Aorta (tissue), 5 donors: ENCODE data around the gene ZNF432. TPM values are rescaled to one million over a fixed set of nuclear protein-coding genes. Genes with fewer than 3 reads are reported as not detected.
"Not testable (repeated sequence)": the region's sequence is repeated elsewhere in the genome, so short reads cannot be mapped to it uniquely, and the experiment has no call there.

Source experiments
- ATAC-seq: fragments of 200-7000 bp; cut with Tn5 transposase; one replicate; pipeline ENCODE4 v1.9.1; 2022; ENCODE audit warnings: moderate library complexity; ENCODE audit not compliant: low FRiP score
- DNase-seq, 2 donors: peaks; one replicate each; pipeline ENCODE4 v3.0.0-alpha.2; 2020
- H3K27ac ChIP-seq, 2 donors: one replicate each; pipeline ENCODE4 v1.5.1; 2013; ENCODE audit warnings: low read length in 2 of 2, mild to moderate bottlenecking in 2 of 2, moderate library complexity in 2 of 2, control low read depth in 1 of 2, inconsistent platforms in 1 of 2, low read depth in 1 of 2
- H3K27me3 ChIP-seq, 2 donors: one replicate each; pipeline ENCODE4 v1.6.1; 2013; ENCODE audit warnings: control low read depth in 1 of 2, low read length in 1 of 2, mild to moderate bottlenecking in 1 of 2, moderate library complexity in 1 of 2; ENCODE audit not compliant: insufficient read depth in 2 of 2, control insufficient read depth in 1 of 2
- H3K36me3 ChIP-seq, 2 donors: one replicate each; pipeline ENCODE4 v1.6.1; 2013; ENCODE audit warnings: control low read depth in 1 of 2, low read length in 1 of 2, mild to moderate bottlenecking in 1 of 2; ENCODE audit not compliant: insufficient read depth in 2 of 2, control insufficient read depth in 1 of 2
- H3K4me1 ChIP-seq, 2 donors: one replicate each; pipeline ENCODE4 v1.6.1; 2013; ENCODE audit warnings: low read length in 2 of 2, control low read depth in 1 of 2, mild to moderate bottlenecking in 1 of 2, moderate library complexity in 1 of 2; ENCODE audit not compliant: insufficient read depth in 2 of 2, control insufficient read depth in 1 of 2
- H3K4me3 ChIP-seq, 2 donors: one replicate each; pipeline ENCODE4 v1.5.1; 2013; ENCODE audit warnings: low read length in 2 of 2, control low read depth in 1 of 2, mild to moderate bottlenecking in 1 of 2
- H3K9me3 ChIP-seq: one replicate; pipeline ENCODE4 v1.6.1; 2013; ENCODE audit warnings: mild to moderate bottlenecking, low read length; ENCODE audit not compliant: control insufficient read depth
- WGBS, 2 donors: extraction: QIAGEN DNeasy Blood & Tissue Kit; methylation state at CpG; one replicate each; pipeline ENCODE4 v1.1.7; 2013; 5-methylcytosine and 5-hydroxymethylcytosine counted together
- intact Hi-C, 2 donors: fragments of 100-400 bp; cut with DNase I; formaldehyde crosslinking; loops; one replicate each; pipeline versions ENCODE4 v1.14.2 to v1.15.0; 2022
- long read RNA-seq, 2 donors: library from polyadenylated mRNA; unstranded; transcript quantifications; one replicate each; pipeline ENCODE4 v2.0.0, GENCODE V29; 2020 to 2021
- polyA plus RNA-seq, 2 donors: library from polyadenylated mRNA; stranded (reverse); fragments of 200-250 nt; gene quantifications; one replicate each; pipeline ENCODE4 v1.2.3, GENCODE V29; 2013
- total RNA-seq, 2 donors: library from RNA; stranded (reverse); fragmentation: NEBNext Ultra II Directional; extraction: Animal tissue kit (Norgen Biotek cat#: 25700); gene quantifications; one replicate each; pipeline ENCODE4 v1.2.1, GENCODE V29; 2021
- donor health status: healthy with polysubstance abuse.
- donor health status: Bipolar disorder and iron deficiency.
- donor health status: DM: no; HTN: no; CAD: no.
- donor health status: DM: no; HTN: no; CAD: no.
- donor health status: DM: yes; HTN: yes; CAD: no.

The ZNF432 gene
- total RNA-seq, result 10 to 100 TPM; 21.4 to 22.0 TPM
- 10 to 100 TPM in 1 of 2 donors, 1 to 10 TPM in 1; 4.1 to 14.3 TPM for polyA plus RNA-seq
- long read RNA-seq, donor 1, partial matches to known transcripts, result 0 of 4 reads
- long read RNA-seq, donor 1, other reads (novel, unspliced or antisense), result 3 of 4 reads
- long read RNA-seq, donor 2, partial matches to known transcripts, result 1 of 4 reads
- long read RNA-seq, donor 2, other reads (novel, unspliced or antisense), result 1 of 4 reads

- intact Hi-C loops, result loop anchor here in 1 of 2 donors (1.0 kb wide), 1 partner anchor 122 kb away; the partner anchor contains the start of gene ZNF613
- ATAC-seq (peak; percentile 99), DNase-seq (peak; percentile 98)
- peak within 1 kb of the TSS; percentile 8 to 93 for H3K27ac ChIP-seq
- H3K4me3 ChIP-seq, result peak within 1 kb of the TSS; percentile 74 to 86
- H3K9me3 ChIP-seq, result peaks cover 13% of the 10 kb centered on the region
- no peaks in the 10 kb centered on the region for H3K27me3 ChIP-seq
- H3K36me3 ChIP-seq, result peaks cover 7 to 10% of the 10 kb centered on the region in 2 donors
- no peaks in the 10 kb centered on the region for H3K4me1 ChIP-seq
- WGBS, 2 donors, result 0% methylated on average over 60 of the region's 60 CpGs
Measured at GRCh38 chr19:52048555-52049501, at the start of gene ZNF432. Gene ZNF432 (minus strand): TSS chr19:52048838. CDS start chr19:52046868, 1,970 bp downstream.

GRCh38 chr19:52096416-52096815, 47.8 kb upstream of the ZNF432 start:
- DNase-seq, intact Hi-C loops, H3K27ac ChIP-seq, H3K9me3 ChIP-seq, H3K36me3 ChIP-seq, ATAC-seq, H3K27me3 ChIP-seq, H3K4me3 ChIP-seq, H3K4me1 ChIP-seq: not testable (repeated sequence)
- 81 to 96% methylated on average over 3 of the region's 3 CpGs for WGBS, 2 donors

GRCh38 chr19:52095172-52096014, 46.8 kb upstream of the ZNF432 start, which contains the start of gene ZNF841:
Gene ZNF841 (minus strand): TSS chr19:52095765. CDS start chr19:52084801, 10,964 bp downstream.
- 0 to 1% methylated on average over 59 of the region's 59 CpGs for WGBS, 2 donors
- peak; percentile 97 to 99 for DNase-seq
- peaks cover 7% of the 10 kb centered on the region for H3K9me3 ChIP-seq
- H3K4me1 ChIP-seq, result peaks cover 2 to 5% of the 10 kb centered on the region in 2 donors
- peak within 1 kb of the TSS in 1 of 2 donors; percentile 31 for H3K27ac ChIP-seq
- H3K4me3 ChIP-seq, result peak within 1 kb of the TSS; percentile 88 to 99
- no peaks in the 10 kb centered on the region for H3K27me3 ChIP-seq
- no peaks in the 10 kb centered on the region for H3K36me3 ChIP-seq
- peak; percentile 100 for ATAC-seq
- intact Hi-C loops, result no loop called here

GRCh38 chr19:52094526-52095130, 46.0 kb upstream of the ZNF432 start:
- H3K4me1 ChIP-seq, result peaks cover 2 to 5% of the 10 kb centered on the region in 2 donors
- H3K9me3 ChIP-seq, result peaks cover 7% of the 10 kb centered on the region
- intact Hi-C loops, result no loop called here
- DNase-seq, result no peak
- 0 to 2% methylated on average over 12 of the region's 12 CpGs for WGBS, 2 donors
- ATAC-seq, result no peak
- no peaks in the 10 kb centered on the region for H3K36me3 ChIP-seq
- H3K27ac ChIP-seq, result no peak overlapping the region
- H3K4me3 ChIP-seq, result peak overlapping the region; percentile 88 to 99
- H3K27me3 ChIP-seq, result no peaks in the 10 kb centered on the region

- Histone ChIP-seq H3K27ac (no peak overlapping the region), H3K36me3 (peaks cover 8 to 18% of the 10 kb centered on the region in 2 donors), H3K27me3 (no peaks in the 10 kb centered on the region), H3K4me3 (no peak overlapping the region), H3K4me1 (no peaks in the 10 kb centered on the region), H3K9me3 (no peaks in the 10 kb centered on the region)
- no peak for ATAC-seq
- intact Hi-C loops, result no loop called here
- DNase-seq, result no peak
Measured at GRCh38 chr19:52086481-52086880, 37.8 kb upstream of the ZNF432 start.

GRCh38 chr19:52070496-52070895, 21.9 kb upstream of the ZNF432 start:
- intact Hi-C loops, result no loop called here
- Histone ChIP-seq H3K4me1 (no peaks in the 10 kb centered on the region), H3K4me3 (no peak overlapping the region), H3K27me3 (no peaks in the 10 kb centered on the region), H3K27ac (no peak overlapping the region), H3K9me3 (peaks cover 34% of the 10 kb centered on the region), H3K36me3 (peaks cover 30 to 52% of the 10 kb centered on the region in 2 donors)
- DNase-seq, result no peak
- 95 to 97% methylated on average over 5 of the region's 5 CpGs for WGBS, 2 donors
- no peak for ATAC-seq

- Histone ChIP-seq H3K27me3 (no peaks in the 10 kb centered on the region), H3K4me3 (peak overlapping the region in 1 of 2 donors; percentile 10), H3K4me1 (no peaks in the 10 kb centered on the region), H3K27ac (no peak overlapping the region), H3K36me3 (peaks cover 29 to 50% of the 10 kb centered on the region in 2 donors), H3K9me3 (peaks cover 36% of the 10 kb centered on the region)
- WGBS, 2 donors, result 84 to 88% methylated on average over 2 of the region's 2 CpGs
- DNase-seq, result no peak
- intact Hi-C loops, result no loop called here
- no peak for ATAC-seq
Measured at GRCh38 chr19:52069653-52070052, 21.0 kb upstream of the ZNF432 start.
